RWPE1 (cell line): ENCODE results near the gene HYAL1.
"Not testable (repeated sequence)": the region's sequence is repeated elsewhere in the genome, so short reads cannot be mapped to it uniquely, and the experiment has no call there.

Experiments used
- CTCF ChIA-PET: fragments of 350-600 bp; sonication (Branson Sonifier 250); formaldehyde crosslinking; extraction: SDS; loops from one replicate; lab custom pipeline; 2021; lab: Yijun Ruan, JAX
- POLR2A ChIA-PET: fragments of 400-600 bp; formaldehyde crosslinking; extraction: SDS; loops from one replicate; lab custom pipeline; 2020; ENCODE audit warnings: antibody characterized with exemption; ENCODE audit not compliant: low non-redundant PET; lab: Yijun Ruan, JAX
- DNase-seq: peaks from one replicate; pipeline ENCODE4 v3.0.0; 2012; ENCODE audit warnings: low spot score
- H3K27ac ChIP-seq: fragments of 450-650 bp; 2 replicates; pipeline ENCODE4 v1.5.1; 2017
- TF ChIP-seq, protein P1 (sequence below): fragments of 450-650 bp; conservative IDR thresholded peaks from 2 replicates; pipeline ENCODE4 v1.5.1; 2017; ENCODE audit warnings: low read depth, mild to moderate bottlenecking

Gene HYAL1

DNA sequence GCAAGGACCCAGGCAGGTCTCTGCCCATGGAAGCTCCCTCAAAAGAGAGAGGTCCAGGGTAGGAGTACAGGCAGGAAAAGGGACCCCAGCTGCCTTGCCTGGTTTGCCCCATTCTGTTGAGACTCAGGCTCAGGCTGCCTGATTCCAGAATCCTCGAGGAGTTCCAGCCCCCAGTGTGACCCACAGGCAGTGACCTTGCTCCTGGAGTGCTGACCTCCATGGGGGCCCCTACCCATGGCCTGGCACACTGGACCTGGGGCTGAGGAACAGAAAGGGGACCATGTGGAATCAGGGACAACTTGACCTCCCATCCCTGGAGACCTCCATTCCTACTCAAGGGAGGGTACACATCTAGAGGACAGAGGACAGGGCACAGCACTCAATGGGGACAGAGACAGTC, 37.8 kb downstream of the HYAL1 start:
- TF ChIP-seq, protein P1, sequence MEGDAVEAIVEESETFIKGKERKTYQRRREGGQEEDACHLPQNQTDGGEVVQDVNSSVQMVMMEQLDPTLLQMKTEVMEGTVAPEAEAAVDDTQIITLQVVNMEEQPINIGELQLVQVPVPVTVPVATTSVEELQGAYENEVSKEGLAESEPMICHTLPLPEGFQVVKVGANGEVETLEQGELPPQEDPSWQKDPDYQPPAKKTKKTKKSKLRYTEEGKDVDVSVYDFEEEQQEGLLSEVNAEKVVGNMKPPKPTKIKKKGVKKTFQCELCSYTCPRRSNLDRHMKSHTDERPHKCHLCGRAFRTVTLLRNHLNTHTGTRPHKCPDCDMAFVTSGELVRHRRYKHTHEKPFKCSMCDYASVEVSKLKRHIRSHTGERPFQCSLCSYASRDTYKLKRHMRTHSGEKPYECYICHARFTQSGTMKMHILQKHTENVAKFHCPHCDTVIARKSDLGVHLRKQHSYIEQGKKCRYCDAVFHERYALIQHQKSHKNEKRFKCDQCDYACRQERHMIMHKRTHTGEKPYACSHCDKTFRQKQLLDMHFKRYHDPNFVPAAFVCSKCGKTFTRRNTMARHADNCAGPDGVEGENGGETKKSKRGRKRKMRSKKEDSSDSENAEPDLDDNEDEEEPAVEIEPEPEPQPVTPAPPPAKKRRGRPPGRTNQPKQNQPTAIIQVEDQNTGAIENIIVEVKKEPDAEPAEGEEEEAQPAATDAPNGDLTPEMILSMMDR = no peak
- CTCF ChIA-PET = interaction anchor here (0.6 kb wide), 1 partner anchor 9 kb away, joined by 3 read pairs; no protein-coding TSS in a partner anchor

DNA sequence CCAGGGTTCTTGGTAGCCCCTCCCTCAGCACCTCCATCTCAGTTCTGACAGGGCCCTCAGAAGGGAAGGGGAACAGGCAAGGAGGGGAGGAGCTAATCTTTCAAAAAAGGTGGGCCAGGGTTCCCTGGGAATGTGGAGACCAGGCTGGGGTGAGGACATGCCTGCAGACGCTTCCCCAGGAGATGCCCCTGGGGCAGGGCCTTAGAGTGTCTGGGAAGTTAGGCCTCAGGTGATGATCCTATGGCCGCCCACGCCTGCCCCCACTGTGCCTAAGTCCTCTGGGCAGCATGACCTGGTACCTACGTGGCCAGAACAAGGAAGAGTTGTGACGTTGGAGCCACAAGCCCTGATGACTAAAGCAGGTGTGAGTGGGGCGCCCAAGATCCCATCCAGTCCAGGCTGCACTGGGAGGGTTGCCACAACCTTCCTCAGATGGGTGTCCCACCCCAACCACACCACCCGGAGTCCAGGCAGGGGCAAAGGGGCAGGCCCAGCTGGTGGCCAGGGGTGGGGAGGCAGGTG, 38.3 kb downstream of the HYAL1 start:
- DNase-seq = no peak
- CTCF ChIA-PET = interaction anchor here (0.9 to 1.5 kb wide), 2 partner anchors 10 to 38 kb away, joined by 3 to 5 read pairs; no protein-coding TSS in a partner anchor
- POLR2A ChIA-PET = no interaction called here
- TF ChIP-seq, protein P1 = no peak
- H3K27ac ChIP-seq = peak overlapping the region; percentile 100

More for the DNA sequence above, 37.8 kb downstream of the HYAL1 start:
- DNase-seq = no peak
- H3K27ac ChIP-seq = peak overlapping the region; percentile 100
- POLR2A ChIA-PET = no interaction called here

DNA sequence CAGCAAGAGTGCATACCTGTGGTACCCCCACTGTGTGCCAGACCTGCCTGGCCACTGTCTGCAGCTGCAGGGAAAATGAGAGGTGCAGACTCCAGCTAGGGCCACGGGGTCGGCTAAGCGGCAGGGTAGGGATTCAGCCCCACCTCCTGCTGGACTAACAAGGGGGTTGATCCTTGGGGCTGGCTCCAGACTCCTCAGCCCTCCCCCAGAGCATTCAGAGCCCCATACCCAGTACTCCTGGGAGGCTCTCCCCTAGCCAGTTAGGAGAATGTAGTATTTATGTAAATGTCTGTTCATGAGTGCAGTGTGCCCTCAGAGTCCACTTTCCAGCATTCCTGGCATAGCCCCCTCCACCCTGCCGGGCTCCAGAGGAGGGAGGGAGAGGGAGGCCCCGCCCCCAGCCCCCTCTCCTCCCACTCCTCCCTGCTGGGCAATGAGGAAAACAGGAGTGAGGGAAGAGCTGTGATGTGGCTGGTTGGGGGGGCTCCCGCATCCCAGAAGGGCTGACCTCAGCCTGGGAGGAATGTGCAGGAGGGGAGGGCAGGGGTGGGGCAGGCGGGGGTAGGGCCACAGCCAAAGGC, 38.9 kb downstream of the HYAL1 start:
- CTCF ChIA-PET = interaction anchor here (0.9 to 1.5 kb wide), 2 partner anchors 10 to 38 kb away, joined by 3 to 5 read pairs; no protein-coding TSS in a partner anchor
- TF ChIP-seq, protein P1 = no peak
- H3K27ac ChIP-seq = peak overlapping the region; percentile 100
- peak; percentile 68 for DNase-seq
- POLR2A ChIA-PET = no interaction called here

DNA sequence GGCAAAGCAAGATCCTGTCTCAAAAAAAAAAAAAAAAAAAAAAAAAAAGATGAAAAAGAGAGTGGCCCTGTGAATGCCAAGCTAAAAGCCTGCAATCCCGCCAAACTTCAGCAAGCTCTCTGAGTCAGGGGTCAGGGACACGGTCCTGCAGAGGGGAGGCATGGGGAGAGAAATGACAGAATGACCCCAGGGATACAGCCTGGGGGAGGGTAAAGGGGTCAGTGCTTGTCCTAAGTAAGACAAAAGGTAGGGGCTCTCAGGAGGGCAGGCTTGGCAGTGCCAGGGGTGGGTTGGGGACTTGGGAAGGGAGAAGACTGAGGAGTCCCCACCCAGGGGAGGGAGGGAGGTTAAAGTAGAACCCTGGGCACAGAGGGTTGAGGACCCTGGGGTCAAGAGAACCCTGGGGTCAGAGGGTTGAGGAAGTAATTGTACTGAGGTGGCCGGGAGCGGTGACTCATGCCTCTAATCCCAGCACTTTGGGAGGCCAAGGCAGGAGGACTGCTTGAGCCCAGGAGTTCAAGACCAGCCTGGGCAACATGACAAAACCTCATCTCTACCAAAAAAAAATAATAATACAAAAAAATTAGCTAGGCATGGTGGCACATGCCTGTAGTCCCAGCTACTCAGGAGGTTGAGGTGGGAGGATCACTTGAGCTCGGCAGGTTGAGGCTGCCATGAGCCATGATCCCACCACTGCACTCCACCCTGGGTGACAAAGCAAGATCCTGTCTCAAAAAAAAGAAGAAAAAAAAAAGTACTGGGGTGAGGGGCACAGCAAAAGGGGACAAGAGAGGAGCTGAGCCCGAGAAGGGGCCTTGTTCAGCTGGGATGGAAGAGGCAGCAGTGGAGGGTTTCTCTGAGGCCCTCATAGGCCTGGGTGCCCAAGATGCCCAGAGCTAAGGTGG, 39.6 kb downstream of the HYAL1 start:
- ChIA-PET CTCF (interaction anchor here (0.9 to 1.5 kb wide), 2 partner anchors 11 to 37 kb away, joined by 3 to 5 read pairs; no protein-coding TSS in a partner anchor), POLR2A (no interaction called here)
- peak overlapping the region; percentile 100 for H3K27ac ChIP-seq
- TF ChIP-seq, protein P1 = no peak
- no peak for DNase-seq

DNA sequence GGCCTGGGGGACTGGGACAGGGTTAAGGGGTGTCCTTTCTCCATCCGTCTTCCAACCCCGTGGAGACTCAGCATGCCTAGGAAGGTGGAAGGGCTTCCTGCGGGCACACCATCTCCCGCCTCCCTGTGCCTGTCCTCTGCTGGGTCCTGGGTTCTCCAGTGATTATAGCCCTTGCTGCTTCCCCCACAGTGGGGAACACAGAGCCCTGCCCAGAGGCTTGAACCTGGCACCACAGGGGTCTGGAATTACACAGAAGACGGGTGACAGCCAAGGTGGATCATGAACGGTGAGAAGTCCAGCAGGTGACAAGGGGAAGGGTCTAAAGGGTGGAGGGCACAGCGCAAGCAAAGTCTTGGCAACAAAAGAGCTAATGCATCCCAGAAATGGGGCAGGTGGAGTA, 40.6 kb downstream of the HYAL1 start:
- CTCF ChIA-PET = no interaction called here

DNA sequence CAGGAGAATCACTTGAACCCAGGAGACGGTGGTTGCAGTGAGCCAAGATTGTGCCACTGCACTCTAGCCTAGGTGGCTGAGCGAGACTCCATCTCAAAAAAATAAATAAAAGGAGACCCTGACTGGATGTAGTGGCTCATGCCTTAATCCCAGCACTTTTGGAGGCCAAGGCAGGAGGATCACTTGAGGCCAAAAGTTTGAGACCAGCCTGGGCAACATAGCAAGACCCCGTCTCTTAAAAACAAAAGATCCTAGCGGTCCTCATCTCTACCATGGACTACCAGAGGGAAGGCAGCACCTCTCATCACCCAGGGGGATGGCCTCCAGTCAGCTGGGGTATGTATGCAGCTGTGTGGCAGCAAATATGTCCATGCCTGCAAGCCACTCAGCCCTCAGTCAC, 41.2 kb downstream of the HYAL1 start:
- DNase-seq, POLR2A ChIA-PET, CTCF ChIA-PET: not testable (repeated sequence)
- H3K27ac ChIP-seq = peak overlapping the region; percentile 100

More for the DNA sequence above, 40.6 kb downstream of the HYAL1 start:
- no peak for DNase-seq
- POLR2A ChIA-PET = no interaction called here
- peak overlapping the region; percentile 100 for H3K27ac ChIP-seq
- TF ChIP-seq, protein P1 = no peak
